ENCODE data around the gene PTPRG. TPM values are rescaled to one million over a fixed set of nuclear protein-coding genes. Genes with fewer than 3 reads are reported as not detected.
"Not testable (repeated sequence)": the region's sequence is repeated elsewhere in the genome, so short reads cannot be mapped to it uniquely, and the experiment has no call there.

Gene PTPRG
- total RNA-seq, 1 experiment from 2014 or later = 32.1 TPM

GRCh38 chr3:61760783-61761182 is 199.4 kb downstream of the PTPRG start:
- intact Hi-C loops (cut with micrococcal nuclease); BruUV-seq (replicated peaks): not testable (repeated sequence)

GRCh38 chr3:61761694-61762430 is 200.5 kb downstream of the PTPRG start:
- no peak overlapping the region for H2AFZ ChIP-seq (ENCODE audit: low read depth, low read length, poor library complexity, severe bottlenecking)
- intact Hi-C loops (cut with micrococcal nuclease) = no loop called here

More at GRCh38 chr3:61760783-61761182, 199.4 kb downstream of the PTPRG start:
- ATAC-seq; H3K27me3 ChIP-seq (ENCODE audit: insufficient read depth, low read length); H3K9ac ChIP-seq (ENCODE audit: low read length); H4K20me1 ChIP-seq (ENCODE audit: insufficient read depth); H3K4me2 ChIP-seq (ENCODE audit: low read length); CTCF ChIA-PET; H3K9me3 ChIP-seq (ENCODE audit: control insufficient read depth in 1 of 2, insufficient read depth in 1 of 2, low read depth in 1 of 2, low read length in 2 of 2); H3K4me3 ChIP-seq (replicated peaks in 1 of 2; ENCODE audit: low read depth in 1 of 2, low read length in 2 of 2); H3K36me3 ChIP-seq (ENCODE audit: control insufficient read depth in 1 of 2, insufficient read depth in 2 of 2, low read length in 2 of 2); H3K27ac ChIP-seq (ENCODE audit: low read depth, low read length); H2AFZ ChIP-seq (ENCODE audit: low read depth, low read length, poor library complexity, severe bottlenecking); POLR2A ChIA-PET; RAD21 ChIA-PET (ENCODE audit: low non-redundant PET in 1 of 2, low total read pairs in 2 of 2, uncharacterized antibody in 2 of 2, unreplicated experiment in 2 of 2); H3K79me2 ChIP-seq (ENCODE audit: insufficient read depth, low read length); H3K9me2 ChIP-seq (ENCODE audit: insufficient read depth); DNase-seq (ENCODE audit: low read depth, low spot score); H3K4me1 ChIP-seq (ENCODE audit: control insufficient read depth in 1 of 2, insufficient read depth in 2 of 2, low read length in 2 of 2): not testable (repeated sequence)

More at GRCh38 chr3:61761694-61762430, 200.5 kb downstream of the PTPRG start:
- no peaks in the 10 kb centered on the region for H3K27me3 ChIP-seq (ENCODE audit: insufficient read depth, low read length)
- ChIA-PET RAD21 (ENCODE audit: low non-redundant PET in 1 of 2, low total read pairs in 2 of 2, uncharacterized antibody in 2 of 2, unreplicated experiment in 2 of 2) (no interaction called here), CTCF (no interaction called here), POLR2A (no interaction called here)
- BruUV-seq (replicated peaks) = no TSS peak
- H3K27ac ChIP-seq (ENCODE audit: low read depth, low read length) = no peak overlapping the region
- no peaks in the 10 kb centered on the region for H3K9me3 ChIP-seq (ENCODE audit: control insufficient read depth in 1 of 2, insufficient read depth in 1 of 2, low read depth in 1 of 2, low read length in 2 of 2)
- no peaks in the 10 kb centered on the region for H3K9me2 ChIP-seq (ENCODE audit: insufficient read depth)
- 0 out of 2 replicates have a peak, but pooled peaks cover 3% of the 10 kb centered on the region for H4K20me1 ChIP-seq (ENCODE audit: insufficient read depth)
- no peak overlapping the region for H3K4me3 ChIP-seq (replicated peaks in 1 of 2; ENCODE audit: low read depth in 1 of 2, low read length in 2 of 2)
- ATAC-seq = no peak
- H3K4me2 ChIP-seq (ENCODE audit: low read length) = no peak overlapping the region
- H3K4me1 ChIP-seq (ENCODE audit: control insufficient read depth in 1 of 2, insufficient read depth in 2 of 2, low read length in 2 of 2) = 0 out of 4 replicates have a peak, but pooled peaks cover 0 to 4% of the 10 kb centered on the region in 2 experiments
- H3K9ac ChIP-seq (ENCODE audit: low read length) = no peak overlapping the region
- no peak for DNase-seq (ENCODE audit: low read depth, low spot score)
- TF ChIP-seq ATF3 (IDR thresholded peaks at IDR 0.05) (no peak), POLR2AphosphoS5 (IDR thresholded peaks at IDR 0.05; ENCODE audit: low read depth, low read length) (no peak), YY1 (IDR thresholded peaks at IDR 0.05; ENCODE audit: extremely low read depth, insufficient replicate concordance, low read depth, low read length) (no peak), SP1 (IDR thresholded peaks at IDR 0.05; ENCODE audit: low read depth) (no peak), TCF7L2 (IDR thresholded peaks at IDR 0.05; ENCODE audit: borderline replicate concordance, extremely low read depth, insufficient read depth, insufficient read length) (no peak), CBX3 (IDR thresholded peaks at IDR 0.05; ENCODE audit: low read depth) (no peak), FOSL1 (IDR thresholded peaks at IDR 0.05; ENCODE audit: low read depth) (no peak), ZFX (IDR thresholded peaks at IDR 0.05) (no peak), EZH2phosphoT487 (IDR thresholded peaks at IDR 0.05; ENCODE audit: borderline replicate concordance) (no peak), JUND (IDR thresholded peaks at IDR 0.05) (no peak), SRF (IDR thresholded peaks at IDR 0.05; ENCODE audit: low read depth) (no peak)
- no peaks in the 10 kb centered on the region for H3K79me2 ChIP-seq (ENCODE audit: insufficient read depth, low read length)
- H3K36me3 ChIP-seq (ENCODE audit: control insufficient read depth in 1 of 2, insufficient read depth in 2 of 2, low read length in 2 of 2) = no peaks in the 10 kb centered on the region
